Measurements from ENCODE around the gene IRX4.

The IRX4 gene

GRCh38 chr5:1882337-1883119 lies at the start of gene IRX4:
TSS of gene IRX4 (minus strand) at chr5:1882925. CDS start at chr5:1882647, 278 bp downstream.
- no peak for DNase-seq

DNA sequence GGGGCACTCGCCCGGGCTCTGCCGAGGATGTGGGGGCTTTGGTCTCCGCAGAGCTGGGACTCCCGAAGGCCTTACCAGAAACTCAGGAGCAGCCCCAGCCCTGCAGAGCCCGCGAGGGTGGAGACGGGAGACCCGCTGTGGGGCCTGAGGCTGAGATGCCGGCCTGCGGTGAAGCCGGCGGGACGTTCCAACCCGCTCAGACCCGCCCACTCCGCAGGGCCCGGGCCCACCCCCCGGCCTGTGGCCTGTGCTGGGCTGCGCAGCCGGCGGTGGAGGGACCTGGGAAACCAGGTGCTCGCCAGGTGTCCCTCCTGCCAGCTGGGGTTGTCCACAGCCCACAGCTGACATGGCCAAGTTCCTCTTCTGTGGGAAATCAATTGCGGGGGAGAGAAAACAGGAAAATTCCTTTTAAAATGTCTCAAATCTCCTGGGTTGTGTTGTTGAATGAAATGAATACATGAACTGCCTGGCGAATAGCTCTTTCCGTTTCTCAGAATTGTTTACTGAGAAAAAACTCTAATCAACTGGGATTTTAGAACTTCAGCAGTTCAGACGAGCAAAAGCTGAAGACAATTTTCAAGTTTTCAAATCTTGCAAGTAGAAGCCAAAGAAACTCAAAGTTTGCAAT lies 49.0 kb upstream of the IRX4 start:
- no peak for DNase-seq

GRCh38 chr5:1930880-1931603 lies 48.3 kb upstream of the IRX4 start:
- no peak for DNase-seq

GRCh38 chr5:1930501-1930879 lies 47.8 kb upstream of the IRX4 start:
- no peak for DNase-seq

- DNase-seq: no peak
These were observed 46.6 kb upstream of the IRX4 start for GRCh38 chr5:1929108-1929991.

DNA sequence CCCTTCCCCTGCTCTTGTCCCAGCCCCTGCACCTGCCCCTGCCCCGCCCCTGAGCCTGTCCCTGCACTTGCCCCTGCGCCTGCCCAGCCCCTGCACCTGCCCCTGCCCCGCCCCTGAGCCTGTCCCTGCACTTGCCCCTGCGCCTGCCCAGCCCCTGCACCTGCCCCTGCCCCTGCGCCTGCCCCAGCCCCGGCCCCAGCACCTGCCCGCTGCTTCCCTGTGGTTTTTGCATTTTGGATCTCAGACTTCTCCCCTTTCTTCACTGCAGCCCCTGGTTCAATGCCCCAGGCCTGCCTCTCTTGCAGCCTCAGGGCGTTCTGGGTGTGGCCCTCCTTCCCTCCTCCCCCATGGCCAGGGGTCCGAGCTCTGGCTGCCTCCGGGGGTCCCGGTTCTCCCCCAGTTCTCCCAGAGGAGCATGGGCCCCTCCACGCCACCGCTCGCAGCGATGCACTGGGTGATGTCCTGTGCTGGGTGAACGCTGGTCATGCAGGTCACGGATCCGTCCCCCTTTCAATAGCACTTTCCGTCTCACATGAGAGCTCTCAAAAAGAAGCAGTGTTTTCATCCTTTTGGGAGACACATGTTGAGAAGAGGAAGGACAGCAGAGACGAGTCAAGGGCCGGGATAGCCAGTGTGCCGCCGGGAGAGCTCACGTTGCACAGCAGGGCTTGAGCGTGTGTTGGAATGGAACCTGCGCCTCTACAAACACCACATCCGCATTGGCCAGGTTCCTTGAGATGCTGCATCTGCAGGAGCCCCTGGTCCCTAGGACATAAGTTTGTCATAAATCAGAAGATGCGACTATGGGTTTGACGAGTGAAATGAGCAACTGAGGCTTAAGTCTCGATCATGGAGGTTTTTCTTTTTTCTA lies 44.0 kb upstream of the IRX4 start:
- DNase-seq: no peak

DNA sequence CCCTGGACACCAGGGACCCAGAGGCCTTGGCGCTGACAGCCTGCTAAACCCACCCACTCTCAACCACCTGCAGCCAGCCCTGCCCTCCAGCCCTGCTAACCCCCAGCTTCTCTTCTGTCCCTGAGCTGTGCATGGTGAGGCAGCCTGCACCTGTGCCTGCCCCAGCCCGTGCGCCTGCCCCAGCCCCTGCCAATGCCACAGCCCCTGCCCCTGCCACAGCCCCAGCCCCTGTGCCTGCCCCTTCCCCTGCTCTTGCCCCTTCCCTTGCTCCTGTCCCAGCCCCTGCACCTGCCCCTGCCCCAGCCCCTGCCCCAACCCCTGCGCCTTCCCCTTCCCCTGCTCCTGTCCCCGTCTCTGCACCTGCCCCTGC lies 43.3 kb upstream of the IRX4 start:
- DNase-seq: no peak

DNA sequence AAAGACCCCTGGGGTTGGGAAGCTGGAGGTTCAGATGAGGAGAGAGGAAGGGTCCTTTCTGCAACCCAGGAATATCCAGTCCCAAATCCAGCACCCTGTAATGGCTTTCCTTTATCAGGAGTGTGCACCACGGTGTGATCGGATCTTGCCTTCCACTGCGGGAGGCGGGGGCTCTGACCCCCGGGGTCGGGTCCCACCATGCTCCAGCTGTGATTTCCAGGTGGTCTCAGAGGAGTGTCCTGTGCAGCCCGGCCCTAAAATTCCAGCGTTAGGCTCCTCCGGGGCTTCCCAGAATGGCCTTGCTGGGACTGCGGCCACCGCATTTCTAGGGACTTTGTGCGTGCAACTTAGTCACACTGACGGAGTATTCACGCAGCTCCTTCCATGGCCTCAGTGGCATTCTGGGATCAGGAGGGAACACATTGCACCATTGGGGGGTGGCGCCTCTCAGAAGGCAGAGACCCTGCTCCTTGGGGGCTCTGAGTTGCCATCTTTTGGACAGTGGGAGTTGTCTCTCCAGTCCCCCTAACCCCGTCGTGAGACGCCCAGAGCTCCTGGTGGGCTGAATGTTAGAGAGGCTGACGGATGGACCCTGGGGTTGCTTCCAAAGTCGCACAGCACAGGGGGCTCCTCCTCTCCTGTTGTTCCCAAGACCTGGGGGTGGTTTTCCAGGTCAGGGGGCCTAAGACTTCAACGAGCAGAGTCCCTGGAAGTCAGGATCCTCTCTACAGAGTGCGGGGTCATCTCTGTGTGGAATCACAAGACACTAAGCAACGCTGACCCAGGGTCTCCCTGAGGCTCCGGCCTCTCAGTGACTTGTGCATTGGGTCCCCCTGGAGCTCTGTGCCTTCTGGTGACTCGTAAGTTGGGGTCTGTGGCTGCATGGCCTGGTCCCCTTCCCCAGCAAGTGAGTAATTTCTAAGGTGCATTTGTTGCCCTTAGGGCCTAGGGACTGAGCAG lies 42.7 kb upstream of the IRX4 start:
- no peak for DNase-seq

- DNase-seq: no peak
These were observed 41.0 kb upstream of the IRX4 start for GRCh38 chr5:1923766-1924165.

- DNase-seq: no peak
These were observed 40.6 kb upstream of the IRX4 start for GRCh38 chr5:1923341-1923740.

- DNase-seq: no peak
These were observed 39.0 kb upstream of the IRX4 start for GRCh38 chr5:1921711-1922110.

GRCh38 chr5:1919750-1920149 lies 37.0 kb upstream of the IRX4 start:
- no peak for DNase-seq

DNA sequence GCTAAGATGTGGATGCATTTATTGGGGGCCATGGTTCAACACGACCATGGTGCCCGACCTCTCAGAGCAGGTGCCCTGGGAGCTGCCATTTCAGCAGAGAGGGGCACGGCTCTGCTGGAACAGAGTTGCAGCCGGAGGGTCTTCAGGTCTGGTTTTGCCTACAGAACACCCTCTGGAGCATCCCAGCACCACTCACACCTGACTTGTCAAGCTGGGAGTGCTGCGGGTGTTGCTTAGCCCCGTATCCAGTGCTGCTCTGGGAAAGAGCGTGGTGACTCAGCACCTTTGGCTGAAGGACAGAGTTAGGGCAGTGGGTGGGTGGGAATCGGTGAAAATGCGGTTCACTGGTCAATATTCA lies 36.5 kb upstream of the IRX4 start:
- DNase-seq: no peak

GRCh38 chr5:1918488-1919208 lies 35.9 kb upstream of the IRX4 start:
- DNase-seq: no peak

DNA sequence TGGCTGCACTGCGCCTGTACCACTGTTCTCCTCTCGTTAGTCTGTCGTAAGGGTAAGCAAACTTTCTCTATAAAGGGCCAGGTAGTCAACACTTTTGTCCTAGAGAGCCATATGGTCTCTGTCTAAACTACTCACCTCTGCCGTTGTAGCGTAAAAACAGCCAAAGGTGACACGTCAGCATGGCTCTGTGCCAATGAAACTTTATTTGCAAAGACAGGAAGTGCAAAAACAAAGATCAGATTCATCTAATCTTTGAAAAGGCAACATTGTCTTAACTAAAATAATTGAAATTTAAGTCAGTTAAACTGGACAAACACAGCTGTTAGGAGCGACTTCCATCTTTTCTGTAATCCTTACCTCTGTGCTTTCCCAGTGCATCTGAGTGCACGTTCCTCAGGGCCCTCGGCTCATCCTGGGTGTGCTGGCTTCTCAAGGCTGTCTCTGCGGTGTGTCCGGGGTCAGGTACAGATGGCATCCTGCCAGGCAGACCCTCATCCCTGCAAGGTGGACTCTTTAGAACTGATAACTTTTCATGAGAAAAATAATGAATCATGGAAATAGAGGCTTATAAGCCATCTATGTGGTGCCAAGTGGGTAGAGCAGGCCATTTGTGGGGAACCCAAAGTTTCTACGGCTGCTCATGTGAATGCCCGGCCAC lies 35.2 kb upstream of the IRX4 start:
- DNase-seq: no peak

- DNase-seq: no peak
These were observed 33.6 kb upstream of the IRX4 start for GRCh38 chr5:1916041-1917001.

DNA sequence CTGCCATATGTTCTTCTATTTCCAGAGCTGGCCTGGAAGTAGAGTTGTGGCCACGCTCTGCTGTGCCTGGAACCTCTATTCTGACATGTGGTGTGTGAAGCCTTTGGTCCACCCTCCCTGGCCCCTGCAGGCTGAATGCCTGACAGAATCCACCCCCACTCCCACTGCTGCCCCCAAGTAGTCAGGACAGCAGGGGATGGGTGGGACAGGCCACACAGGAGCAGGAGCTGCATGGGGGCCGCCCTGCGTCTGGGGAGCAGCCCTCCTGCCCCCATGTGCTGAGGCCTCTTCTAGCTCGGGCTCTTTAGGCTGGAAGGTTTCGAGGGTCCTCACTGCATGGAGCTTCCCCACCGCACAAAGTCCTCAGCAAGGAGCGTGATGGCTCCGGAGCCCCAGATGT lies 32.6 kb upstream of the IRX4 start:
- no peak for DNase-seq

GRCh38 chr5:1914471-1914870 lies 31.7 kb upstream of the IRX4 start:
- DNase-seq: no peak
